ENCODE data around the gene TENM4. TPM values are rescaled to one million over a fixed set of nuclear protein-coding genes. Genes with fewer than 3 reads are reported as not detected.

The TENM4 gene
- total and polyA plus RNA-seq, 2 experiments from 2014 or later: 19.0 to 105 TPM

DNA sequence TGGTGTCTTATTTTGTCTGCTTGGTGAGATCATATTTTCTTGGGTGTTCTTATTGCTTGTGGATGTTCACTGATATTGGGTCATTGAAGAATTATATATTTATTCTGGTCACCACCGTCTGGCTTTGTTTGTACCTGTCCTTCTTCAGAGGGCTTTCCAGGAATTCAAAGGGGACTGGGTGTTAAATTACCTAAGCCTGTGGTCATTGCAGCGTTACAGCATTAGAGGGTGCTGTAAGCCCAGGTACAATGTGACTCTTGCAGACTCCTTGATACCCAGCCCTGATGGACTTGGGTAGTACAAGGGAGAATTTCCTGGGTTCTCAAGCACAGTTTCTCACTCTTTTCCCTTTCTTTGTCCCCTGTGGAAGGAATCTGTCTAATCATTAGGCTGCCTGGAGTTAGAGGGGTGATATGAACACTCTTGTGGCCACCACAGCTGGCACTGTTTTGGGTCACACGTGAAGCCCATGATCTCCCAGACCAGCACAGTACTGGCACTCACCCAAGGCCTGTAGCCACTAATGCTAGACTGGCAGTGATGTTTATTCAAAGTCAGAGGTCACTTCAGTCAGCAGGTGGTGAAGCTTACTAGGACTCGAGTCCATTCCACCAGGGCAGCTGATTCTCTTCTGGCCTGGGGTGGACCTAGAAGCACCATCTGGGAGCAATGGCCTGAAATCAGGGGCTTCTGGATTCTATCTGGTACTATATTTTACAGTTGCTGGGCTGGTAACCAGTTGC, 810.1 kb downstream of the TENM4 start:
- no peak overlapping the region for H3K27ac ChIP-seq
- TF ChIP-seq, protein P1, sequence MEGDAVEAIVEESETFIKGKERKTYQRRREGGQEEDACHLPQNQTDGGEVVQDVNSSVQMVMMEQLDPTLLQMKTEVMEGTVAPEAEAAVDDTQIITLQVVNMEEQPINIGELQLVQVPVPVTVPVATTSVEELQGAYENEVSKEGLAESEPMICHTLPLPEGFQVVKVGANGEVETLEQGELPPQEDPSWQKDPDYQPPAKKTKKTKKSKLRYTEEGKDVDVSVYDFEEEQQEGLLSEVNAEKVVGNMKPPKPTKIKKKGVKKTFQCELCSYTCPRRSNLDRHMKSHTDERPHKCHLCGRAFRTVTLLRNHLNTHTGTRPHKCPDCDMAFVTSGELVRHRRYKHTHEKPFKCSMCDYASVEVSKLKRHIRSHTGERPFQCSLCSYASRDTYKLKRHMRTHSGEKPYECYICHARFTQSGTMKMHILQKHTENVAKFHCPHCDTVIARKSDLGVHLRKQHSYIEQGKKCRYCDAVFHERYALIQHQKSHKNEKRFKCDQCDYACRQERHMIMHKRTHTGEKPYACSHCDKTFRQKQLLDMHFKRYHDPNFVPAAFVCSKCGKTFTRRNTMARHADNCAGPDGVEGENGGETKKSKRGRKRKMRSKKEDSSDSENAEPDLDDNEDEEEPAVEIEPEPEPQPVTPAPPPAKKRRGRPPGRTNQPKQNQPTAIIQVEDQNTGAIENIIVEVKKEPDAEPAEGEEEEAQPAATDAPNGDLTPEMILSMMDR (IDR thresholded peaks at IDR 0.05; ENCODE audit: low read depth, low read length): no peak
- no peaks in the 10 kb centered on the region for H3K4me1 ChIP-seq (ENCODE audit: low read depth)
- H3K36me3 ChIP-seq: no peaks in the 10 kb centered on the region
- no peak for DNase-seq (ENCODE audit: low read depth in 1 of 2, low spot score in 1 of 2)
- no peak overlapping the region for H3K4me3 ChIP-seq
- H3K27me3 ChIP-seq: no peaks in the 10 kb centered on the region
- H3K9me3 ChIP-seq (ENCODE audit: low read depth): no peaks in the 10 kb centered on the region

DNA sequence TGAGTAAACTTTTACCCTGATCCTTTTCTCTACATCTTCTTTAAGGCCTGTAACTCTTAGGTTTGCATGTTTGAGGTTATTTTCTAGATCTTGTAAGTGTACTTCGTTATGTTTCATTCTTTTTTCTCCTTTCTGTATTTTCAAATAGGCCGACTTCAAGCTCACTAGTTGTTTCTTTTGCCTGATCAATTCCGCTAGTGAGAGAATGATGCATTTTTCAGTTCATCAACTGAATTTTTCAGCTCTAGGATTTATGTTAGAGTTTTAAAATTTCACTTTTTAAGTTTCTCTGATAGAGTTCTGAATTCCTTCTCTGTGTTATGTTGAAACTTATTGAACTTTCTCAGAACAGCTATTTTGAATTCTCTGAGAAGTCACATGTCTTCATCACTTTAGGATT, 810.7 kb downstream of the TENM4 start:
- TF ChIP-seq, protein P1 (IDR thresholded peaks at IDR 0.05; ENCODE audit: low read depth, low read length): no peak
- Histone ChIP-seq H3K27me3 (no peaks in the 10 kb centered on the region), H3K4me1 (ENCODE audit: low read depth) (no peaks in the 10 kb centered on the region), H3K9me3 (ENCODE audit: low read depth) (no peaks in the 10 kb centered on the region), H3K4me3 (no peak overlapping the region), H3K36me3 (no peaks in the 10 kb centered on the region), H3K27ac (no peak overlapping the region)
- DNase-seq (ENCODE audit: low read depth in 1 of 2, low spot score in 1 of 2): no peak

DNA sequence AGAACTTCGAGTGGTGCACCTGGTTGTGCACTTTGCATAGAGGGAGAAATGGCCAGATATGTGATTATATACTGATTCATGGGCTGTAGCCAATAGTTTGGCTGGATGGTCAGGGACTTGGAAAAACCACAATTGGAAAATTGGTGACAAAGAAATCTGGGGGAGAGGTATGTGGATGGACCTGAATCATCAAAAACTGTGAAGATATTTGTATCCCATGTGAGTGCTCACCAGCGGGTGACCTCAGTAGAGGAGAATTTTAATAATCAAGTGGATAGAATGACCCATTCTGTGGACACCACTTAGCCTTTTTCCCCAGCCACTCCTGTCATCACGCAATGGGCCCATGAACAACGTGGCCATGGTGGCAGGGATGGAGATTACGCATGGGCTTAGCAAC, 818.2 kb downstream of the TENM4 start:
- H3K36me3 ChIP-seq: no peaks in the 10 kb centered on the region

DNA sequence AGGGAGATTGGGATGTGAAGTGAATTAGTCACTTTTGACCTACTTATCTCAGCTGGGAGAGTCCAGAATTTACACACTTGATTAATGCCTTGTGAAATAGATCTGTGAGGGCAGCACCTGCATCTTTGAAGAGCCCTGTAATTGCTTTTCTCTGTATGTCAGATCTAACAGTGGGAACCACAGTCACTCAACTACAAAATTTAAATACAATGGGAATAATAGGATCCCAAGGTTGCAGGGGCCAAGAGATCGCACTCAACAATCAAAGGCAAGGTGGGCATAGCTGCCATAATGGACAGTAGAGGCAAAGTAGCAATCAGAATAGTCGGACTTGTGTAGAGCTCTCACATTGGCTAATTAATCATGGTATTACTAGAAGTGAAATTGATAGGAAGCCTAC, 820.7 kb downstream of the TENM4 start:
- Histone ChIP-seq H3K4me3 (no peak overlapping the region), H3K27ac (no peak overlapping the region), H3K36me3 (no peaks in the 10 kb centered on the region), H3K27me3 (no peaks in the 10 kb centered on the region), H3K9me3 (ENCODE audit: low read depth) (no peaks in the 10 kb centered on the region), H3K4me1 (ENCODE audit: low read depth) (no peaks in the 10 kb centered on the region)
- TF ChIP-seq, protein P1 (IDR thresholded peaks at IDR 0.05; ENCODE audit: low read depth, low read length): no peak
- no peak for DNase-seq (ENCODE audit: low read depth in 1 of 2, low spot score in 1 of 2)

More for the DNA sequence above, 818.2 kb downstream of the TENM4 start:
- no peaks in the 10 kb centered on the region for H3K4me1 ChIP-seq (ENCODE audit: low read depth)
- H3K4me3 ChIP-seq: no peak overlapping the region
- no peaks in the 10 kb centered on the region for H3K27me3 ChIP-seq
- no peak overlapping the region for H3K27ac ChIP-seq
- no peaks in the 10 kb centered on the region for H3K9me3 ChIP-seq (ENCODE audit: low read depth)
- TF ChIP-seq, protein P1 (IDR thresholded peaks at IDR 0.05; ENCODE audit: low read depth, low read length): no peak
- no peak for DNase-seq (ENCODE audit: low read depth in 1 of 2, low spot score in 1 of 2)

DNA sequence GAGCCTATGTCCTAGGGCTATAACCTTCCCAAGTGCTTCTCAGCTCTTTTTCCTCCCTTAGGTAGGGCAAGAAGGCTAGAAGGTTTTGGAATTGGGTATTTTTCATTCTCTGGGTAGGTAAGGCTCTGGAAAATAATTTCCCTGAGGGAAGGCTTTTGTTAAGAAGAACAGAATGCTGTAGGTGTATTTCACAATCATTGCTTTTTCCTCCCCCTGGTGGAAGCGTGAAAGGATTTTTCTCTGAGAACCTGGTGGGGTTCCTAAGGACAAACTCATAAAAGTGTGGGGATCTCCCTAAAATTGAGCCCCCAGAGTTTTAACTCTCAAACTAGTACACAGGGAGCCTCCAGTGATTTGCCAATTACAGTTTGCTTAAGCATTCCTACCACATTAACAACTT, 825.1 kb downstream of the TENM4 start:
- H3K27ac ChIP-seq: no peak overlapping the region
- H3K9me3 ChIP-seq (ENCODE audit: low read depth): no peaks in the 10 kb centered on the region
- TF ChIP-seq, protein P1 (IDR thresholded peaks at IDR 0.05; ENCODE audit: low read depth, low read length): peak; percentile 3
- H3K4me3 ChIP-seq: no peak overlapping the region
- no peaks in the 10 kb centered on the region for H3K4me1 ChIP-seq (ENCODE audit: low read depth)
- H3K36me3 ChIP-seq: no peaks in the 10 kb centered on the region
- no peaks in the 10 kb centered on the region for H3K27me3 ChIP-seq
- DNase-seq (ENCODE audit: low read depth in 1 of 2, low spot score in 1 of 2): no peak

All from cardiac muscle cell (in vitro differentiated cells and primary cell).